Breast epithelium (tissue), 3 donors: Measurements from ENCODE around the gene PCDHA1.

Experiments
- POLR2A ChIP-seq: fragments of 450-650 bp; IDR thresholded peaks from one replicate; pipeline ENCODE4 v1.6.1; 2016; ENCODE audit warnings: antibody characterized with exemption, mild to moderate bottlenecking, moderate library complexity
- POLR2AphosphoS5 ChIP-seq, 3 donors: sonication (generic); formaldehyde crosslinking; IDR thresholded peaks; one replicate each; pipeline ENCODE4 v1.6.1; 2017; ENCODE audit warnings: antibody characterized with exemption in 3 of 3
- TF ChIP-seq, protein P1 (sequence below), 3 donors: fragments of 450-650 bp; IDR thresholded peaks; one replicate each; pipeline ENCODE4 v1.5.1; 2016 to 2017; ENCODE audit warnings: antibody characterized with exemption in 3 of 3, mild to moderate bottlenecking in 3 of 3, moderate library complexity in 3 of 3

- TF ChIP-seq, protein P1, sequence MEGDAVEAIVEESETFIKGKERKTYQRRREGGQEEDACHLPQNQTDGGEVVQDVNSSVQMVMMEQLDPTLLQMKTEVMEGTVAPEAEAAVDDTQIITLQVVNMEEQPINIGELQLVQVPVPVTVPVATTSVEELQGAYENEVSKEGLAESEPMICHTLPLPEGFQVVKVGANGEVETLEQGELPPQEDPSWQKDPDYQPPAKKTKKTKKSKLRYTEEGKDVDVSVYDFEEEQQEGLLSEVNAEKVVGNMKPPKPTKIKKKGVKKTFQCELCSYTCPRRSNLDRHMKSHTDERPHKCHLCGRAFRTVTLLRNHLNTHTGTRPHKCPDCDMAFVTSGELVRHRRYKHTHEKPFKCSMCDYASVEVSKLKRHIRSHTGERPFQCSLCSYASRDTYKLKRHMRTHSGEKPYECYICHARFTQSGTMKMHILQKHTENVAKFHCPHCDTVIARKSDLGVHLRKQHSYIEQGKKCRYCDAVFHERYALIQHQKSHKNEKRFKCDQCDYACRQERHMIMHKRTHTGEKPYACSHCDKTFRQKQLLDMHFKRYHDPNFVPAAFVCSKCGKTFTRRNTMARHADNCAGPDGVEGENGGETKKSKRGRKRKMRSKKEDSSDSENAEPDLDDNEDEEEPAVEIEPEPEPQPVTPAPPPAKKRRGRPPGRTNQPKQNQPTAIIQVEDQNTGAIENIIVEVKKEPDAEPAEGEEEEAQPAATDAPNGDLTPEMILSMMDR (IDR thresholded peaks at IDR 0.05) = no peak
- TF ChIP-seq POLR2A (no peak), POLR2AphosphoS5 (IDR thresholded peaks at IDR 0.05) (no peak)
Observed at GRCh38 chr5:140967226-140967893, 181.4 kb downstream of the PCDHA1 start.
